Measurements from ENCODE around the gene HUS1.
"Not testable (repeated sequence)": the region's sequence is repeated elsewhere in the genome, so short reads cannot be mapped to it uniquely, and the experiment has no call there.

HUS1 gene

GRCh38 chr7:47944536-47945260, 34.7 kb downstream of the HUS1 start:
- no peak for DNase-seq

GRCh38 chr7:47943676-47944474, 35.5 kb downstream of the HUS1 start:
- DNase-seq: no peak
- no peak for ATAC-seq

More at GRCh38 chr7:47944536-47945260, 34.7 kb downstream of the HUS1 start:
- ATAC-seq: no peak

GRCh38 chr7:47942651-47943050, 36.8 kb downstream of the HUS1 start:
- not testable (repeated sequence) for ATAC-seq, DNase-seq

DNA sequence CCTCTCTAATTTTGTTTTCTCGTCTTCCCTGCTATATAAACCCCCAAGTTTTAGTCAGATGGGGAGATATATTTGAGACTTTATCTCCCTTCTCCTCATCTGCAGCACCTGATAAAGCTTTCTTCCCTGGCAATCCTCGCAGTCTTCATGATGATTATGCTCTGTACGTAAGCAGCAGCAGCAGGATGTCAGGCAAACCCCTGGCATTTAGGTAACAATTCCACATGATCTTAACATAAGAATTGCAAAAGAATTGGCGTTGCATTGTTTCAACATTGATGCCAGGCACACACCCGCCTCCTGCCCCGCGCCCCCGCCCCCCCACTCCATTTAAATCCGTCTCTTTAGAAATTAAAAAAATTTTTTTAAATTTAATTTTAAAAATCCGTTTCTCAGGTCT, 37.3 kb downstream of the HUS1 start:
- no peak for ATAC-seq

GRCh38 chr7:47941136-47941844, 38.1 kb downstream of the HUS1 start:
- no peak for DNase-seq
- ATAC-seq: no peak

More for the DNA sequence above, 37.3 kb downstream of the HUS1 start:
- DNase-seq: no peak

GRCh38 chr7:47940088-47941013, 39.1 kb downstream of the HUS1 start:
- DNase-seq (no peak), ATAC-seq (no peak)

GRCh38 chr7:47939425-47940036, 39.9 kb downstream of the HUS1 start:
- DNase-seq (no peak), ATAC-seq (no peak)

DNA sequence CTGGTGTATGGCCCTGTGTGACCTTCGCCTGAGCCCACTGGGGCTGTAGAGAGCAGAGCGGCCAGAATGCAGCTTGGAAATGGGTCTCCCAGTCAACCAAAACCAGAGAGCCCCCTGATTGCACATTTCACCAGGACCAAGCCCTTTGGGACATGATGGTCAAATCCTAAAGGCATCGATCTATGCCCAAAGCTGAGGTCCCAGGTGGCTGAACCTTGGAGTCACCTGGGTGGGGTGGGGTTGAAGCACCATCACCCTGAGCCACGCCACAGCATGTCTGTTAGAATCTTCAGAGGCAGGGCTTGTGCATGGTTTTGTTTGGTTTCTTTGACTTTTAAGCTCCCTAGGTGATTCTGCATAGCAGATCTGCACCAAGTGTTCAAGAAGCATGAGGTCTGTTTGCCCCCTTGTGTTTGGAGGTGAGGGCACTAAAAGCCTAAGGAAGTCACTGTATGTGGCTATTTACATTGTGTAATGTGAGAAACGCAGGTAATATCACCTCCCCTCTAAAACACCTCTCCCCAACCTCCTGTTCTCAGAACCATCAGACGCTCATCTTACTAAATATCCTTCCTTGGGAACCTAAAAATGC, 40.7 kb downstream of the HUS1 start:
- ATAC-seq: no peak
- DNase-seq: no peak

GRCh38 chr7:47937711-47938573, 41.5 kb downstream of the HUS1 start:
- DNase-seq: no peak
- no peak for ATAC-seq

GRCh38 chr7:47937065-47937687, 42.2 kb downstream of the HUS1 start:
- peak; percentile 80 for ATAC-seq
- DNase-seq: peak; percentile 19

DNA sequence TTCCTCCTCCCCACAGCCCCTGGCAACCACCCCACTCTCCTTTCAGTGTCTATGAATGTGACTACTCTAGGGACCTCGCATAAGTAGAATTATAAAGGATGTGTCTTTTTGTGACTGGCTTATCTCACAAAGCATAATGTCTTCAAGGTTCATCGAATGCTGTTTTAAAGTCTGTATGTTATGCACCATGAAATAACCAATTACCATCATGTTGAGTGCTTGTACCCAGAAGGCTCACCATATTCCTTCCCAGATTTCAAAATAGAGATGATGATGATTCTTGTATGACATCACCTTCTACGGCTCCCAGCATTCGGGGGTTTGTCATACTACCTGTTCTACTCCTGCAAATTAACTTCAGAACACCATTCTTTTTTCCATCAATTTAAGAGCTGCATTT, 43.1 kb downstream of the HUS1 start:
- DNase-seq (no peak), ATAC-seq (no peak)

DNA sequence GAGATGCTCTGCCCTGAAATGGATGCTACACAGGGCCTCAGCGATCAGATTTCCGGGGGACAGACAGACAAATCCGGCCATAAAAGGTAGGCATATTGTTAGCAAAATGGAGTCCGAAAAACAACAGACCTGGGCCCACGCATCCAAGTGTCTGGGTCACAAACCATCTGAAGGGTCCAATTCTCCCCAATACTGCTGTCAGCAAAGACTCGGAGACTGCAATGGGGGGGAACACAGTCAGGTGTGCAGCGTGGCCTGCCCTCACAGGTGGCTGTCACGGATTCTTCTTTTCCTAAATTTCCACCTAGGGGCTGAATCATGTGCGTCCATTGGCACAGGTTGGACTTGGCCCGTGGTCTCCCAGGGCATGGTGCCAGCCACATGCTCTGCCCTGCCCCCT, 44.1 kb downstream of the HUS1 start:
- no peak for ATAC-seq
- DNase-seq: no peak

DNA sequence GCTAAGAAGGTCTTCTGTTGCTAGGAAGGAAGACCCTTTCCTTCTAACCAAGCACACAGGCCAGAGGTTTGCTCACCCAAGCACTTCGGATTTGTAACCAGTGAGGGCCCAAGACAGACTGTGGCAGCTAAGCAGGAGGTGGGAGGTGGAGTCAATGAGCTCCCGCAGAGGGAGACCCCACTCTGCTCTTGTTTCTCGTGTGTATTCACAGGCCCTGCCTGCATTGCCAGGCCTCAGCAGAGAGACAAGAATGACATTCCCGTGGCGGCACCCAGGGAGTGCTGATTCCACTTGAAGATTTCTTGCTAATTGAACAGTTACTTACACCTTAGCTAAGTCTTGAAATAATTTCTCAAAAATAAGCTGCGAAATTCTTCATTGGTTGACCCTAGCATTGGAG, 44.6 kb downstream of the HUS1 start:
- ATAC-seq: no peak

DNA sequence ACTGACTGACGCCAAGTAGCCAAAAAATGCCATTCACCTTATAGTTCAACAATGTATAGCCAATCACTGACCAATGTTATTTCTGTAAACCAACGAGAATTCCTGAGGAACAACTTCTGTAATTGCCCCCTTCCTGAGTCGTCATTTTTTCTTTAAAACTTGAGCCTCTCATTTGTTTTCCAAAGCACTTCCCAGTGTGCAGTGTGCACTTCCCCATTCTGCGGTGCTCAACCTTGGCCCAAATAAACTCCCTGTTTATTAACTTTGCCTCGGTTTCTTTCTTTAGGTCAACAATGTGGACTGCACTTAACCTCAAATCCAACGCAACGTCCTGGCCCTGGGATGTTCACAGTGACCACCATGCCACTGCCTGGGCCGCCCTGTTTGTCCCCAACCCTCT, 46.2 kb downstream of the HUS1 start:
- DNase-seq (no peak), ATAC-seq (no peak)

More for the DNA sequence above, 44.6 kb downstream of the HUS1 start:
- no peak for DNase-seq

- ATAC-seq (no peak), DNase-seq (no peak)
These were observed 46.9 kb downstream of the HUS1 start for GRCh38 chr7:47932466-47933037.

DNA sequence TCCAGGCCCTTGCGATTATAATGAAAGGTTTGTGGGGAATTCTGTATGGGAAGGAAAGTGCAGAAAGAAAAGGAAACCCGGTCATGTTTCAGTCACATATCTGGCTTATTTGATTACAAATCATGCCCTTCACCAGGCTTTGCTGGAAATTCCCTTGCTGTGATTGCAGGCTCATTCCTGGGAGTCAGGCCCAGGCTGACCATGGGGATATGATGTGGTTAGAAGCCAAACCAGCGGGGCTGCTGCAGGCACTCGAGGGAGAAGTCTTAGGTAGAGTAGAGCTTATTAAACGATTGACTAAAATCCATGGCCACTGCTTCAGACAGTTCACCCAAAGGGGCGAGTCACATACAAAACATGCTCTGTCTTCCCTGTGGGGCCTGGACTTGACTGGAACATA, 47.4 kb downstream of the HUS1 start:
- DNase-seq (no peak), ATAC-seq (no peak)

GRCh38 chr7:47931005-47932004, 48.1 kb downstream of the HUS1 start:
- ATAC-seq: no peak
- DNase-seq: no peak

DNA sequence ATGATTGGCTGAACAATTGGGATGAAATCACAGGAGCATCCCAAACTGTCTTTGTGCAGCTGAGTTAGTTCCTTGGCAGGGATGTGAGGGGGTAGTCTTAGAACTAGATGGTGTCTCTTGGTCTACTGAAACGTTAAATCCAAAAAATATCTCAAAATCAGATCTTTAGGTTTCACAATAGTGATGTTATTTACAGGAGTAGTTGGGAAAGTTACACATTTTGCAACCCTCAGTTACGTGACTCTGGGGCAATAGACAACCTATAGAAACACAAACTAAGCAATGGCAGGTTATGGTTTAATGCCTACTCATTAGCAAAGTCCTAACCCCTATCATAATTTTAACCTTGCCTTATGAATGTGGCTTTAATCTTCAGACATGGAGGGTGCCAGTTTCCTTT, 55.1 kb downstream of the HUS1 start:
- DNase-seq (no peak), ATAC-seq (no peak)

All from stimulated activated naive CD8-positive, alpha-beta T cell treated with anti-CD3 and anti-CD28 coated beads, Interleukin-15, Interleukin-2, amounts not matched to agents 100 U/mL and 50 U/mL, for 24 hours (primary cell).